Tibial artery (tissue), 4 donors: ENCODE results near the gene OAS1.
A peak's percentile ranks its signal among the peaks of the same experiment; 100 is the strongest.
"Not testable (repeated sequence)": the region's sequence is repeated elsewhere in the genome, so short reads cannot be mapped to it uniquely, and the experiment has no call there.

ENCODE experiments used
- DNase-seq, 2 donors: peaks; one replicate each; pipeline ENCODE4 v3.0.0-alpha.2; 2019
- H3K27ac ChIP-seq, 2 donors: fragments of 200-600 bp; sonication (generic) in 1 of 2; 1 replicate in 1 of 2; 2 replicates in 1 of 2; pipeline ENCODE4 v1.5.1; 2018 to 2019; ENCODE audit warnings: mild to moderate bottlenecking in 1 of 2
- H3K27me3 ChIP-seq, 2 donors: fragments of 200-600 bp; sonication (generic) in 1 of 2; one replicate each; pipeline versions ENCODE4 v1.5.1 to v1.6.0; 2016 to 2019
- H3K36me3 ChIP-seq, 3 donors: fragments of 200-600 bp; sonication (generic) in 2 of 3; one replicate each; pipeline ENCODE4 v1.5.1; 2016 to 2019; ENCODE audit warnings: mild to moderate bottlenecking in 2 of 3
- H3K4me1 ChIP-seq, 4 donors: fragments of 200-600 bp; sonication (generic) in 2 of 4; 1 replicate in 3 of 4; 2 replicates in 1 of 4; pipeline ENCODE4 v1.5.1; 2016 to 2019
- H3K4me3 ChIP-seq, 2 donors: fragments of 200-600 bp; sonication (generic) in 1 of 2; 1 replicate in 1 of 2; 2 replicates in 1 of 2; pipeline ENCODE4 v1.5.1; 2018 to 2019; ENCODE audit warnings: mild to moderate bottlenecking in 2 of 2
- H3K9me3 ChIP-seq, 3 donors: fragments of 200-600 bp; sonication (generic) in 1 of 3; one replicate each; pipeline ENCODE4 v1.5.1; 2016 to 2019
- CTCF ChIP-seq, 2 experiments: fragments of 200-600 bp in 1 of 2; fragments of 450-650 bp in 1 of 2; IDR thresholded peaks; one replicate each; pipeline ENCODE4 v1.5.1; 2017 to 2019; ENCODE audit warnings: antibody characterized with exemption in 2 of 2, mild to moderate bottlenecking in 1 of 2, moderate library complexity in 1 of 2
- intact Hi-C: fragments of 100-400 bp; cut with DNase I; formaldehyde crosslinking; loops from one replicate; pipeline ENCODE4 v1.15.0; 2023; ENCODE audit warnings: low total_unique reads

The OAS1 gene

GRCh38 chr12:112948806-112949205, 42.0 kb downstream of the OAS1 start:
- Histone ChIP-seq H3K36me3 (peaks cover 0 to 44% (median 29%) of the 10 kb centered on the region in 3 donors), H3K4me3 (no peak overlapping the region), H3K4me1 (no peaks in the 10 kb centered on the region), H3K27ac (no peak overlapping the region), H3K27me3 (no peaks in the 10 kb centered on the region), H3K9me3 (no peaks in the 10 kb centered on the region)
- intact Hi-C loops = loop anchor here (2.0 kb wide), 1 partner anchor 70 kb away; no protein-coding TSS in a partner anchor
- no peak for DNase-seq
- no peak for TF ChIP-seq CTCF (IDR thresholded peaks at IDR 0.05)

- intact Hi-C loops = no loop called here
- H3K27ac ChIP-seq = no peak overlapping the region
- H3K9me3 ChIP-seq = no peaks in the 10 kb centered on the region
- no peak for DNase-seq
- no peak overlapping the region for H3K4me3 ChIP-seq
- H3K27me3 ChIP-seq = no peaks in the 10 kb centered on the region
- no peaks in the 10 kb centered on the region for H3K4me1 ChIP-seq
- H3K36me3 ChIP-seq = peaks cover 0 to 33% (median 29%) of the 10 kb centered on the region in 3 donors
- TF ChIP-seq CTCF (IDR thresholded peaks at IDR 0.05) = no peak
These were observed 43.9 kb downstream of the OAS1 start for GRCh38 chr12:112950701-112951100.

GRCh38 chr12:112957125-112957524, 50.4 kb downstream of the OAS1 start:
- H3K27ac ChIP-seq, DNase-seq, H3K4me3 ChIP-seq, H3K9me3 ChIP-seq, intact Hi-C loops, H3K4me1 ChIP-seq, H3K27me3 ChIP-seq: not testable (repeated sequence)
- H3K36me3 ChIP-seq = peaks cover 7 to 25% (median 17%) of the 10 kb centered on the region in 3 donors

GRCh38 chr12:112961074-112961473, 54.3 kb downstream of the OAS1 start:
- intact Hi-C loops = no loop called here
- no peak for DNase-seq
- H3K27me3 ChIP-seq = no peaks in the 10 kb centered on the region
- H3K36me3 ChIP-seq = peaks cover 7 to 58% (median 18%) of the 10 kb centered on the region in 3 donors
- H3K4me3 ChIP-seq = no peak overlapping the region
- no peaks in the 10 kb centered on the region for H3K4me1 ChIP-seq
- TF ChIP-seq CTCF (IDR thresholded peaks at IDR 0.05) = no peak
- H3K9me3 ChIP-seq = peaks cover 0 to 6% (median 0%) of the 10 kb centered on the region in 3 donors
- no peak overlapping the region for H3K27ac ChIP-seq

GRCh38 chr12:112961536-112961935, 54.8 kb downstream of the OAS1 start:
- H3K36me3 ChIP-seq = peaks cover 7 to 60% (median 18%) of the 10 kb centered on the region in 3 donors
- intact Hi-C loops = no loop called here

GRCh38 chr12:112962561-112962960, 55.8 kb downstream of the OAS1 start:
- Histone ChIP-seq H3K27ac (no peak overlapping the region), H3K4me3 (no peak overlapping the region), H3K9me3 (peaks cover 0 to 6% (median 0%) of the 10 kb centered on the region in 3 donors), H3K4me1 (no peaks in the 10 kb centered on the region), H3K27me3 (no peaks in the 10 kb centered on the region), H3K36me3 (peaks cover 7 to 69% (median 18%) of the 10 kb centered on the region in 3 donors)
- intact Hi-C loops = no loop called here
- peak in 1 of 2 donors; percentile 35 for DNase-seq
- TF ChIP-seq CTCF (IDR thresholded peaks at IDR 0.05) = no peak

More at GRCh38 chr12:112961536-112961935, 54.8 kb downstream of the OAS1 start:
- Histone ChIP-seq H3K27me3 (no peaks in the 10 kb centered on the region), H3K4me1 (no peaks in the 10 kb centered on the region), H3K9me3 (peaks cover 0 to 6% (median 0%) of the 10 kb centered on the region in 3 donors), H3K4me3 (no peak overlapping the region), H3K27ac (no peak overlapping the region)
- no peak for TF ChIP-seq CTCF (IDR thresholded peaks at IDR 0.05)
- no peak for DNase-seq
